ENCODE data around the gene KCNH1. TPM values are rescaled to one million over a fixed set of nuclear protein-coding genes. Genes with fewer than 3 reads are reported as not detected.

Gene KCNH1
- total and polyA plus RNA-seq, 10 of the 15 experiments (the other 5 are each of a cell fraction or from before 2014, with no cell fraction given), result 0.02 to 0.04 (median 0.04) TPM; not detected in 7

DNA sequence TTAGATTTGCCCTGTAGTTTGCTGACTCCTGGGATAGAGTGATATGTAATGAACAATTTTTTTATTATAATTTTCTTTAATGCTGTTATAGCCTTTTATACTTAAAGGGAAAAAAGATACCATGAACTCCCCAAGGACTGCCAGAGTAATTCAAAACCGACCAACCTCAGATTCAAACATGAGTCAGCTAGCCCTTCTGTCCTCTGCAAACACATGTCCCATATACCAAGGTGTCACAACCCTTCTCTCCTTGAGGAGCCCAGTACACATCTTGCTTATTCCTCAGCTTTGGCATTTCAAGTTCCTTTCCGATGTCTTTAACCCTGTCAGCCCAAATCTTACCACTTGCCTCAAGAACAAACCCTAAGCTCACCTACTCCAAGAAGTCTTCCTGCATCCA is 184.9 kb downstream of the KCNH1 start (continued):
- TF ChIP-seq ASH2L (IDR thresholded peaks at IDR 0.05; ENCODE audit: borderline replicate concordance, low read depth) (no peak), RAD21 (IDR thresholded peaks at IDR 0.05; ENCODE audit: insufficient read depth, low read depth, low read length) (no peak), NR2C2 (IDR thresholded peaks at IDR 0.05; ENCODE audit: borderline replicate concordance, control insufficient read depth, insufficient read length, low read depth) (no peak)

DNA sequence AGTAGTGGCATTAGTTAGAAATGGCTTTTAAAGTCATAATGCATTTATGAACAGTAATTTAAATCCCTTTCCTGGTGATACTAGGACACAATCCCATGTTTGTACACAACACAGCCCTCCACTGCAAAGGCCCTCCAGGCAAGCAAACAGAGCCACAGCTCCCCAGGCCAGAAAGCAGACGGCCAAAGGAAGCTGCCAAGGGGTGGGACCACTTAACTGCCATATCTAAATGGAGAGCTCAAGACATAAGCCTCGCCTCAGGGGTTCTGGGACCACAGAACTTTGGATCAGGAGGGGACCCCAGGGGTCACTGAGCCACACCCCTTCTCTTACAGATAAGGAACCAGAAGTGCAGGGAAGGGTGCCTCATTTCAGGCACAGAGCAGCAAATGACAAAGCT is 189.7 kb downstream of the KCNH1 start:
- DNase-seq (ENCODE audit: low read depth, low spot score) (no peak), ATAC-seq (no peak), FAIRE-seq (no peak)
- H3K36me3 ChIP-seq (ENCODE audit: control insufficient read depth in 2 of 2, insufficient read depth in 2 of 2, low read length in 1 of 2), result no peaks in the 10 kb centered on the region
- RAD21 ChIA-PET (ENCODE audit: unreplicated experiment), result no interaction called here
- 0% methylated on average over 2 of the region's 2 CpGs for whole genome bisulfite sequencing (ENCODE audit: insufficient coverage, insufficient replicate concordance, low lambda C conversion rate, missing lambda C conversion rate)
- no TSS peak for BruUV-seq (replicated peaks)
- no peak overlapping the region for H2AFZ ChIP-seq (ENCODE audit: control insufficient read depth, low read depth, low read length)
- POLR2A ChIA-PET, result no interaction called here
- H3K9me3 ChIP-seq (replicated peaks; ENCODE audit: control insufficient read depth, insufficient read depth, low read length), result no peaks in the 10 kb centered on the region
- SMC1A ChIA-PET (ENCODE audit: uncharacterized antibody, unreplicated experiment), result no interaction called here
- H3K4me3 ChIP-seq, result no peak overlapping the region
- in situ Hi-C loops (cut with MboI), result loop anchor here (25.0 kb wide), 1 partner anchor 357 kb away; no protein-coding TSS in a partner anchor
- intact Hi-C loops (cut with micrococcal nuclease; ENCODE audit: unreplicated experiment), result no loop called here
- H3K9ac ChIP-seq (ENCODE audit: control insufficient read depth, insufficient read depth, low read length), result no peak overlapping the region
- no peaks in the 10 kb centered on the region for H3K4me1 ChIP-seq (ENCODE audit: control insufficient read depth, insufficient read depth, low read length)
- no peak overlapping the region for H3K27ac ChIP-seq (ENCODE audit: control insufficient read depth, insufficient read depth)
- no peaks in the 10 kb centered on the region for H4K20me1 ChIP-seq (ENCODE audit: control insufficient read depth, insufficient read depth)
- CTCF ChIA-PET, result no interaction called here
- no peaks in the 10 kb centered on the region for H3K79me2 ChIP-seq (ENCODE audit: control insufficient read depth, insufficient read depth, low read length)
- H3K27me3 ChIP-seq (replicated peaks in 1 of 2; ENCODE audit: control insufficient read depth in 2 of 2, insufficient read depth in 2 of 2, low read length in 1 of 2), result no peaks in the 10 kb centered on the region
- no peak for TF ChIP-seq TAF1 (IDR thresholded peaks at IDR 0.05; ENCODE audit: borderline replicate concordance, low read depth, low read length)
- no peak for TF ChIP-seq MXI1 (IDR thresholded peaks at IDR 0.05; ENCODE audit: low read depth, low read length)
- no peak for TF ChIP-seq ZNF274 (IDR thresholded peaks at IDR 0.05; ENCODE audit: insufficient read depth, insufficient read length)
- TF ChIP-seq DPF2 (IDR thresholded peaks at IDR 0.05), result no peak
- TF ChIP-seq NFYB (IDR thresholded peaks at IDR 0.05; ENCODE audit: insufficient read depth, low read depth, low read length), result no peak
- TF ChIP-seq, protein P1, sequence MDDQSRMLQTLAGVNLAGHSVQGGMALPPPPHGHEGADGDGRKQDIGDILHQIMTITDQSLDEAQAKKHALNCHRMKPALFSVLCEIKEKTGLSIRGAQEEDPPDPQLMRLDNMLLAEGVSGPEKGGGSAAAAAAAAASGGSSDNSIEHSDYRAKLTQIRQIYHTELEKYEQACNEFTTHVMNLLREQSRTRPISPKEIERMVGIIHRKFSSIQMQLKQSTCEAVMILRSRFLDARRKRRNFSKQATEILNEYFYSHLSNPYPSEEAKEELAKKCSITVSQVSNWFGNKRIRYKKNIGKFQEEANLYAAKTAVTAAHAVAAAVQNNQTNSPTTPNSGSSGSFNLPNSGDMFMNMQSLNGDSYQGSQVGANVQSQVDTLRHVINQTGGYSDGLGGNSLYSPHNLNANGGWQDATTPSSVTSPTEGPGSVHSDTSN (IDR thresholded peaks at IDR 0.05; ENCODE audit: insufficient replicate concordance, low read depth, low read length), result no peak
- no peak overlapping the region for H3K4me2 ChIP-seq (ENCODE audit: control insufficient read depth, insufficient read depth)

All from GM12878 (cell line).